GM08714 (cell line): ENCODE data around the gene RABGGTA.
A peak's percentile ranks its signal among the peaks of the same experiment; 100 is the strongest.

Experiments
- H3K4me3 ChIP-seq: fragments of 200-500 bp; sonication (Bioruptor generic); 2 replicates; pipeline ENCODE4 v1.5.1; 2014; ENCODE audit warnings: mild to moderate bottlenecking, low read length, inconsistent platforms
- ZNF274 ChIP-seq: IDR thresholded peaks from 2 replicates; pipeline ENCODE4 v1.6.1; 2012; ENCODE audit warnings: mild to moderate bottlenecking, low read depth, low read length

Gene RABGGTA, protein sequence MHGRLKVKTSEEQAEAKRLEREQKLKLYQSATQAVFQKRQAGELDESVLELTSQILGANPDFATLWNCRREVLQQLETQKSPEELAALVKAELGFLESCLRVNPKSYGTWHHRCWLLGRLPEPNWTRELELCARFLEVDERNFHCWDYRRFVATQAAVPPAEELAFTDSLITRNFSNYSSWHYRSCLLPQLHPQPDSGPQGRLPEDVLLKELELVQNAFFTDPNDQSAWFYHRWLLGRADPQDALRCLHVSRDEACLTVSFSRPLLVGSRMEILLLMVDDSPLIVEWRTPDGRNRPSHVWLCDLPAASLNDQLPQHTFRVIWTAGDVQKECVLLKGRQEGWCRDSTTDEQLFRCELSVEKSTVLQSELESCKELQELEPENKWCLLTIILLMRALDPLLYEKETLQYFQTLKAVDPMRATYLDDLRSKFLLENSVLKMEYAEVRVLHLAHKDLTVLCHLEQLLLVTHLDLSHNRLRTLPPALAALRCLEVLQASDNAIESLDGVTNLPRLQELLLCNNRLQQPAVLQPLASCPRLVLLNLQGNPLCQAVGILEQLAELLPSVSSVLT

DNA sequence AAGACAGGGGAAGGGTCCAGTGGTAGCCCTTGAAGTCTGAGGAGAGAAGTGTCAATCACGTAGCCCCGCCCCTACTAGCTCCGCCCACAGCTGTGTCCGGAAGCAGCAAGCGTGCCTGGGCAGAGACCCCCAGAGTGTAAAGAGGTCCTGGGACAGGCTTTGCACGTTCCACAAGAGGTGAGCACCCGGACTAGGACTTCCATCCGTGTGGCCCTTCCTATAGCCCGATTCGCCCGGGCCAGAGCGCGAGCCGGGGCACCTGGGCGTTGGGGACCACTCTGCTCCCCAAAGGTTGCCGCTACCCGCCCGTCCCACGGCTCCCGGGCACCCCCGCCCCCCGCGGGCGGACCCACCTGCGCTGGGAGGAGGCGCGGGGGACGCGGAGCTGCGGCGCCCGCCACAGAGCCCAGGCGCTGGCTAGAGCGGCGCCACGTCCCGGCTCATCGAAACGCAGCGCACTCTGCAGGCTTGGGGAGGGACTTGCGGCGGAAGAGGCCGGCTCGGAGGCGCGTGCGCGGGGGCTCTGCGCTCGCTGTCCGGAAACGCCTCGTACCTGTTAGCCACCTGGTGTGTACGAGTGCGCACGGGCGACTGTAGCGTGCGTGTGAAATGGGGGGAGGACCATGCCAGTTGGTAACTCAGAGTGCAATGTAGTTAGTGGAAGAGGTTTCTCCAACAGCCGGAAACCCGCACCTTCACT lies at the start of gene RABGGTA:
Gene RABGGTA, minus strand, starts transcription at position 464 of the 700 bp plus-strand sequence. CDS start 482 bp downstream, outside the sequence.
- no peak for TF ChIP-seq ZNF274

DNA sequence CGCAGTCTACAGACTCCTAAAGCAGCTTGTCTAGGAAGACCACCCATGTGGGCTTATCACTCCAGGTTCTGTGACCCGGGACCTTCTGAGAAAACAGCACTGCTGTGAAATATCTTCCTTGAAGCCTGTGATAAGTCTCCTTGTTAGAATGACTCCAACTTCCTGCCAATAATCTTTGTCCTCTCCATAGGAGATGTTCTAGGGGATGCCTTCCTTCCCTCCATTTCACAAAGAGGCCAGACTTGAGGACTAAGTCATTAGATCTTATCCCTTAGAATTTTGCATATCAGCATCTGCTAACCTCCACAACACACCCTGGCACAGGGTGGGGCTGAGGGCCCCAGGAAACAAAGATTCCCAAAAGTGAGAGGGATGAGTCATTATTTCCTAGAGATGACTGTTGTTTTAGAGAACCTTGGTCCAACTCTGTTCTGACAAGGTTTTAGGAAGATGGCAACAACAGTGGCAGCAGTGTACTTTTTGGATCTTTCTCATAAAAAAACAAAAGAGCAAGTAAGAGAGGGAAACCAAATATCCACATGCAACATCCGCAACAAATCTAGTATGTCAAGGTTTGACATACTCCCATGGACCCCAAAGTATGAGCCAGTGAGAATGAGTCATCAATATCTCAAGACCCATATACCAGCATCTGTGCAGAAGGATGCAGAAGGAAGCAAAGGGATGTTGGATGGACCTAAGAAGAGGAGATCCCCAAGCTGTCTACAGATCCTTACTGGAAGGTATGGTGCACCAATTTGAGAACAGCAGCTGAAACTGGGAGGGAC lies 45.9 kb upstream of the RABGGTA start:
- no peak overlapping the region for H3K4me3 ChIP-seq
- no peak for TF ChIP-seq ZNF274

More for the DNA sequence above, at the start of gene RABGGTA:
- peak within 1 kb of the TSS; percentile 79 for H3K4me3 ChIP-seq

GRCh38 chr14:24316597-24316950 lies 45.2 kb upstream of the RABGGTA start:
- H3K4me3 ChIP-seq: no peak overlapping the region
- no peak for TF ChIP-seq ZNF274

DNA sequence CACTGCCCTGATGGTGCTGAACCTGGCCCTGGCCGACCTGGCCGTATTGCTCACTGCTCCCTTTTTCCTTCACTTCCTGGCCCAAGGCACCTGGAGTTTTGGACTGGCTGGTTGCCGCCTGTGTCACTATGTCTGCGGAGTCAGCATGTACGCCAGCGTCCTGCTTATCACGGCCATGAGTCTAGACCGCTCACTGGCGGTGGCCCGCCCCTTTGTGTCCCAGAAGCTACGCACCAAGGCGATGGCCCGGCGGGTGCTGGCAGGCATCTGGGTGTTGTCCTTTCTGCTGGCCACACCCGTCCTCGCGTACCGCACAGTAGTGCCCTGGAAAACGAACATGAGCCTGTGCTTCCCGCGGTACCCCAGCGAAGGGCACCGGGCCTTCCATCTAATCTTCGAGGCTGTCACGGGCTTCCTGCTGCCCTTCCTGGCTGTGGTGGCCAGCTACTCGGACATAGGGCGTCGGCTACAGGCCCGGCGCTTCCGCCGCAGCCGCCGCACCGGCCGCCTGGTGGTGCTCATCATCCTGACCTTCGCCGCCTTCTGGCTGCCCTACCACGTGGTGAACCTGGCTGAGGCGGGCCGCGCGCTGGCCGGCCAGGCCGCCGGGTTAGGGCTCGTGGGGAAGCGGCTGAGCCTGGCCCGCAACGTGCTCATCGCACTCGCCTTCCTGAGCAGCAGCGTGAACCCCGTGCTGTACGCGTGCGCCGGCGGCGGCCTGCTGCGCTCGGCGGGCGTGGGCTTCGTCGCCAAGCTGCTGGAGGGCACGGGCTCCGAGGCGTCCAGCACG lies 44.6 kb upstream of the RABGGTA start:
- TF ChIP-seq ZNF274: no peak
- no peak overlapping the region for H3K4me3 ChIP-seq

- TF ChIP-seq ZNF274: no peak
- no peak overlapping the region for H3K4me3 ChIP-seq
Observed at GRCh38 chr14:24315243-24315806, 43.9 kb upstream of the RABGGTA start.

GRCh38 chr14:24314377-24315193 lies 43.2 kb upstream of the RABGGTA start:
- no peak for TF ChIP-seq ZNF274
- no peak overlapping the region for H3K4me3 ChIP-seq

GRCh38 chr14:24313913-24314312 lies 42.5 kb upstream of the RABGGTA start:
- TF ChIP-seq ZNF274: no peak
- H3K4me3 ChIP-seq: no peak overlapping the region; the same call in 1 of the 2 replicates

- TF ChIP-seq ZNF274: no peak
- peak overlapping the region; percentile 51; the same call in 1 of the 2 replicates for H3K4me3 ChIP-seq
Observed at GRCh38 chr14:24312736-24313507, 41.5 kb upstream of the RABGGTA start.

DNA sequence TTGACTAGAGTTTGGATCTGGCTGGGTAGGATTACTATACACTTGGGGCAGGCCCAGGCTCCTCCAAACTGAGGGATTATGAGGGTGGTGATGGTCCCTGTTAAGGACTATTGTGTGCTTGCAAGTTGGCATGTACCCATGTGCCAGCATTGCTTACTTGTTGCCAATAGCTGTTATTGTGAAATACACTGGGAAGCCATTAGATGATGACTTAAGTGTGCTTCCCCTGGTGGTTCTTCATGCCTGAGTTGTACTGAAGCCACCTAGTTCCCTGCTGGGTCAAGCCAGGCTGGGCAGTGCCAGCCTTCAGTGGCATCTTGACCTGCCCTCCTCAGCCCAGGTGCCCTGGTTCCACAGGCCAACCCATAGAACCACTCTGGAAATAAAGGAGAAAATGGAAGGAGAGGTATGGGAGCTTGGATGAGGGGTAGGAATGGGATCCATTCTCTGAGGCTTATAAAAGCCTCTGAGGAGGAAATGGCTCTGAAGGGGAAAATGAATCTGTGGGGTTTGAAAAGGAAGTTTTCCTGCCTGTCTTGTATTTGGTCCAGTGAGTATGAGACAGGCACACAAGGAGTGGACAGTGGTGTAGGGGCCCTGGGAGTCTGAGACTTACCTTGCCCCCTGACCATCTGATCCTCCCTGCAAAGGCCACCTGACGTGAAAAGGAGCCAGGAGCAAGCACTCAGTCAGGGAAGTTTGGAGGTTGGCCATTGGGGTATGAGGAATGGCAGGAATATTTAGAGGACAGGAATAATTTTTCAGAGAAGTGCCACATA lies 40.6 kb upstream of the RABGGTA start:
- peak overlapping the region; percentile 51; the same call in 1 of the 2 replicates for H3K4me3 ChIP-seq
- no peak for TF ChIP-seq ZNF274

DNA sequence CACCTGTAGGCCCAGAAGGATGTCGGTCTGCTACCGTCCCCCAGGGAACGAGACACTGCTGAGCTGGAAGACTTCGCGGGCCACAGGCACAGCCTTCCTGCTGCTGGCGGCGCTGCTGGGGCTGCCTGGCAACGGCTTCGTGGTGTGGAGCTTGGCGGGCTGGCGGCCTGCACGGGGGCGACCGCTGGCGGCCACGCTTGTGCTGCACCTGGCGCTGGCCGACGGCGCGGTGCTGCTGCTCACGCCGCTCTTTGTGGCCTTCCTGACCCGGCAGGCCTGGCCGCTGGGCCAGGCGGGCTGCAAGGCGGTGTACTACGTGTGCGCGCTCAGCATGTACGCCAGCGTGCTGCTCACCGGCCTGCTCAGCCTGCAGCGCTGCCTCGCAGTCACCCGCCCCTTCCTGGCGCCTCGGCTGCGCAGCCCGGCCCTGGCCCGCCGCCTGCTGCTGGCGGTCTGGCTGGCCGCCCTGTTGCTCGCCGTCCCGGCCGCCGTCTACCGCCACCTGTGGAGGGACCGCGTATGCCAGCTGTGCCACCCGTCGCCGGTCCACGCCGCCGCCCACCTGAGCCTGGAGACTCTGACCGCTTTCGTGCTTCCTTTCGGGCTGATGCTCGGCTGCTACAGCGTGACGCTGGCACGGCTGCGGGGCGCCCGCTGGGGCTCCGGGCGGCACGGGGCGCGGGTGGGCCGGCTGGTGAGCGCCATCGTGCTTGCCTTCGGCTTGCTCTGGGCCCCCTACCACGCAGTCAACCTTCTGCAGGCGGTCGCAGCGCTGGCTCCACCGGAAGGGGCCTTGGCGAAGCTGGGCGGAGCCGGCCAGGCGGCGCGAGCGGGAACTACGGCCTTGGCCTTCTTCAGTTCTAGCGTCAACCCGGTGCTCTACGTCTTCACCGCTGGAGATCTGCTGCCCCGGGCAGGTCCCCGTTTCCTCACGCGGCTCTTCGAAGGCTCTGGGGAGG lies 39.5 kb upstream of the RABGGTA start, which contains the start of gene LTB4R:
Gene LTB4R, plus strand, starts transcription at position 857 of the 959 bp plus-strand sequence. CDS start 4,150 bp downstream, outside the sequence.
- no peak for TF ChIP-seq ZNF274
- H3K4me3 ChIP-seq: peak within 1 kb of the TSS; percentile 51; the same call in 1 of the 2 replicates
